ENCODE results near the gene ADK. TPM values are rescaled to one million over a fixed set of nuclear protein-coding genes. Genes with fewer than 3 reads are reported as not detected.
"Not testable (repeated sequence)": the region's sequence is repeated elsewhere in the genome, so short reads cannot be mapped to it uniquely, and the experiment has no call there.

The ADK gene
- total RNA-seq, 1 experiment from 2014 or later = 66.6 TPM

GRCh38 chr10:74460812-74461211 is 309.8 kb downstream of the ADK start:
- no peak for DNase-seq
- H3K27ac Mint-ChIP-seq (ENCODE audit: unreplicated experiment) = no peak overlapping the region
- H3K4me3 Mint-ChIP-seq (ENCODE audit: low read depth, unreplicated experiment) = no peak overlapping the region
- H3K4me1 Mint-ChIP-seq (ENCODE audit: low read depth, unreplicated experiment) = no peaks in the 10 kb centered on the region
- BruUV-seq (replicated peaks) = no TSS peak
- intact Hi-C loops (cut with micrococcal nuclease; ENCODE audit: unreplicated experiment) = no loop called here
- CTCF ChIA-PET = no interaction called here
- H3K27me3 Mint-ChIP-seq (ENCODE audit: unreplicated experiment) = no peaks in the 10 kb centered on the region
- no peak for TF ChIP-seq CTCF (IDR thresholded peaks at IDR 0.05; ENCODE audit: unreplicated experiment)
- no peaks in the 10 kb centered on the region for H3K36me3 Mint-ChIP-seq (ENCODE audit: insufficient read depth, unreplicated experiment)
- peaks cover 3% of the 10 kb centered on the region for H3K9me3 Mint-ChIP-seq (ENCODE audit: low read depth, unreplicated experiment)

DNA sequence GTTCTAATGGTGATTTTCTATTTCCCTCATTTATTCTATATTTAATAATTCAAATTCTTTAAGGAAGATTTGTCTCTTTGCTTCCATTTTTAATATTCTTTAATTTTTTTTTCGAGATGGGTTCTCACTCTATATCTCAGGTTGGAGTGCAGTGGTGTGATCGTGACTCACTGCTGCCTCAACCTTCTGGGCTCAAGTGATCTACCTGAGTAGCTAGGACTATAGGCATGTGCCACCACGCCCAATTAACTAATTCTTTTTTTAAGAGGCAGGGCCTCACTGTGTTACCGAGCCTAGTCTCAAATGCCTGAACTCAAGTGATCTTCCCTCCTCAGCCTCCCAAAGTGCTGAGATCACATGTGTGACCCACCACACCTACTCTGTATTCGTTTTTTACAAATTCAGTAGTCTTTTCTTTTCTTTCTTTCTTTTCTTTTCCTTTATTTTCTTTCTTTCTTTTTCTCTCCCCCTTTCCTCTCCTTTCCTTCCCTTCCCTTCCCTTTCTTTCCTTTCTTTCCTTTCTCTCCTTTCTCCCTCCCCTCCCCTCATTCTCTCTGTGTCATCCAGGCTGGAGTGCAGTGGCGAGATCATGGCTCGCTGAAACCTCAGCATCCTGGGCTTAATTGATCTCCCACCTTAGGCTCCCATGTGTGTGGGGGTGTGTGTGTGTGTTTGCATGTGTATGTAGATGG is 323.1 kb downstream of the ADK start:
- H3K9me3 Mint-ChIP-seq (ENCODE audit: low read depth, unreplicated experiment) = no peaks in the 10 kb centered on the region
- CTCF ChIA-PET = no interaction called here
- H3K4me1 Mint-ChIP-seq (ENCODE audit: low read depth, unreplicated experiment) = no peaks in the 10 kb centered on the region
- H3K4me3 Mint-ChIP-seq (ENCODE audit: low read depth, unreplicated experiment) = no peak overlapping the region
- intact Hi-C loops (cut with micrococcal nuclease; ENCODE audit: unreplicated experiment) = no loop called here
- no peaks in the 10 kb centered on the region for H3K27me3 Mint-ChIP-seq (ENCODE audit: unreplicated experiment)
- DNase-seq = no peak
- no peak for TF ChIP-seq CTCF (IDR thresholded peaks at IDR 0.05; ENCODE audit: unreplicated experiment)
- no peak overlapping the region for H3K27ac Mint-ChIP-seq (ENCODE audit: unreplicated experiment)
- no TSS peak for BruUV-seq (replicated peaks)
- H3K36me3 Mint-ChIP-seq (ENCODE audit: insufficient read depth, unreplicated experiment) = no peaks in the 10 kb centered on the region

- DNase-seq; CTCF ChIA-PET; intact Hi-C loops (cut with micrococcal nuclease; ENCODE audit: unreplicated experiment); BruUV-seq (replicated peaks); H3K27ac Mint-ChIP-seq (ENCODE audit: unreplicated experiment); H3K4me1 Mint-ChIP-seq (ENCODE audit: low read depth, unreplicated experiment); H3K36me3 Mint-ChIP-seq (ENCODE audit: insufficient read depth, unreplicated experiment); H3K9me3 Mint-ChIP-seq (ENCODE audit: low read depth, unreplicated experiment); H3K4me3 Mint-ChIP-seq (ENCODE audit: low read depth, unreplicated experiment); H3K27me3 Mint-ChIP-seq (ENCODE audit: unreplicated experiment): not testable (repeated sequence)
Measured at GRCh38 chr10:74476162-74476706, 325.2 kb downstream of the ADK start.

- Mint-ChIP-seq H3K27ac (ENCODE audit: unreplicated experiment) (no peak overlapping the region), H3K4me1 (ENCODE audit: low read depth, unreplicated experiment) (no peaks in the 10 kb centered on the region), H3K4me3 (ENCODE audit: low read depth, unreplicated experiment) (no peak overlapping the region), H3K27me3 (ENCODE audit: unreplicated experiment) (no peaks in the 10 kb centered on the region), H3K9me3 (ENCODE audit: low read depth, unreplicated experiment) (peaks cover 2% of the 10 kb centered on the region), H3K36me3 (ENCODE audit: insufficient read depth, unreplicated experiment) (no peaks in the 10 kb centered on the region)
- CTCF ChIA-PET = no interaction called here
- DNase-seq = no peak
- no TSS peak for BruUV-seq (replicated peaks)
- no peak for TF ChIP-seq CTCF (IDR thresholded peaks at IDR 0.05; ENCODE audit: unreplicated experiment)
- intact Hi-C loops (cut with micrococcal nuclease; ENCODE audit: unreplicated experiment) = no loop called here
Measured at GRCh38 chr10:74480778-74481177, 329.8 kb downstream of the ADK start.

GRCh38 chr10:74483356-74483755 is 332.3 kb downstream of the ADK start:
- no peaks in the 10 kb centered on the region for H3K27me3 Mint-ChIP-seq (ENCODE audit: unreplicated experiment)
- no peak overlapping the region for H3K27ac Mint-ChIP-seq (ENCODE audit: unreplicated experiment)
- TF ChIP-seq CTCF (IDR thresholded peaks at IDR 0.05; ENCODE audit: unreplicated experiment) = no peak
- intact Hi-C loops (cut with micrococcal nuclease; ENCODE audit: unreplicated experiment) = no loop called here
- H3K36me3 Mint-ChIP-seq (ENCODE audit: insufficient read depth, unreplicated experiment) = no peaks in the 10 kb centered on the region
- peaks cover 2% of the 10 kb centered on the region for H3K9me3 Mint-ChIP-seq (ENCODE audit: low read depth, unreplicated experiment)
- DNase-seq = no peak
- CTCF ChIA-PET = no interaction called here
- no peaks in the 10 kb centered on the region for H3K4me1 Mint-ChIP-seq (ENCODE audit: low read depth, unreplicated experiment)
- BruUV-seq (replicated peaks) = no TSS peak
- no peak overlapping the region for H3K4me3 Mint-ChIP-seq (ENCODE audit: low read depth, unreplicated experiment)
